ENCODE measurements around the gene SH3BP1. TPM values are rescaled to one million over a fixed set of nuclear protein-coding genes. Genes with fewer than 3 reads are reported as not detected.

SH3BP1 gene
- total RNA-seq, 1 experiment from 2014 or later = 39.4 TPM

- no peak for TF ChIP-seq ZNF512 (CRISPR knock-in tag; IDR thresholded peaks at IDR 0.05; ENCODE audit: borderline replicate concordance)
- no peak for TF ChIP-seq CREB1 (CRISPR knock-in tag; IDR thresholded peaks at IDR 0.05)
- no peak for TF ChIP-seq MYBL2 (CRISPR knock-in tag; IDR thresholded peaks at IDR 0.05)
Observed at GRCh38 chr22:37632174-37633088, 7.0 kb upstream of the SH3BP1 start (continued).

- H3K4me3 Mint-ChIP-seq = no peak overlapping the region
- ATAC-seq (no peak), DNase-seq (ENCODE audit: low spot score) (no peak)
- no peaks in the 10 kb centered on the region for H3K36me3 Mint-ChIP-seq
- TF ChIP-seq PRDM15 (CRISPR knock-in tag; IDR thresholded peaks at IDR 0.05) (no peak), GTF2I (CRISPR knock-in tag; conservative IDR thresholded peaks at IDR 0.05) (no peak)
- peak overlapping the region; percentile 68; the same call in 1 of the 2 replicates for H3K27ac Mint-ChIP-seq
- H3K27me3 Mint-ChIP-seq (ENCODE audit: low read depth) = no peaks in the 10 kb centered on the region
- H3K9me3 Mint-ChIP-seq = no peaks in the 10 kb centered on the region
- peaks cover 15% of the 10 kb centered on the region for H3K4me1 Mint-ChIP-seq
- CTCF ChIA-PET = interaction anchor here (0.8 to 11.4 kb wide), 21 partner anchors 8 to 230 kb away, joined by 3 to 152 read pairs (median 8); partner anchors contain the start of genes GGA1, NOL12 and PDXP
- POLR2A ChIA-PET = interaction anchor here (0.6 to 1.6 kb wide), 4 partner anchors 10 to 1887 kb away, joined by 3 to 6 read pairs (median 4); partner anchors contain the start of genes ATF4, GGA1 and PDXP
Observed at GRCh38 chr22:37633089-37633624, 6.3 kb upstream of the SH3BP1 start.

GRCh38 chr22:37633625-37634416 is 5.6 kb upstream of the SH3BP1 start:
- no peaks in the 10 kb centered on the region for H3K27me3 Mint-ChIP-seq (ENCODE audit: low read depth)
- CTCF ChIA-PET = interaction anchor here (0.5 to 11.4 kb wide), 27 partner anchors 9 to 229 kb away, joined by 3 to 152 read pairs (median 6); partner anchors contain the start of genes GCAT, GGA1, NOL12 and PDXP
- peak; percentile 72 for ATAC-seq
- DNase-seq (ENCODE audit: low spot score) = peak; percentile 68
- H3K4me3 Mint-ChIP-seq = peak overlapping the region; percentile 33
- no peaks in the 10 kb centered on the region for H3K9me3 Mint-ChIP-seq
- H3K27ac Mint-ChIP-seq = peak overlapping the region; percentile 53; the same call in 1 of the 2 replicates
- POLR2A ChIA-PET = interaction anchor here (0.5 to 1.6 kb wide), 4 partner anchors 10 to 116 kb away, joined by 3 to 6 read pairs (median 5); partner anchors contain the start of genes GGA1 and PDXP
- H3K36me3 Mint-ChIP-seq = no peaks in the 10 kb centered on the region
- H3K4me1 Mint-ChIP-seq = peaks cover 21% of the 10 kb centered on the region
- TF ChIP-seq ZNF671 (CRISPR knock-in tag; IDR thresholded peaks at IDR 0.05) (no peak), FOXP4 (CRISPR knock-in tag; IDR thresholded peaks at IDR 0.05) (0 out of 2 replicates have a peak, but pooled peaks have one; percentile 16), ATF6 (CRISPR knock-in tag; IDR thresholded peaks at IDR 0.05) (no peak), ESRRA (CRISPR knock-in tag; IDR thresholded peaks at IDR 0.05; ENCODE audit: borderline replicate concordance) (no peak), ERG (CRISPR knock-in tag; IDR thresholded peaks at IDR 0.05) (no peak; the same call in 1 of the 2 replicates), ATF3 (CRISPR knock-in tag; conservative IDR thresholded peaks at IDR 0.05) (no peak), EMX1 (CRISPR knock-in tag; IDR thresholded peaks at IDR 0.05) (no peak), NFATC4 (CRISPR knock-in tag; IDR thresholded peaks at IDR 0.05) (no peak), NFE2L1 (CRISPR knock-in tag; IDR thresholded peaks at IDR 0.05) (peak; percentile 62; the same call in 1 of the 2 replicates), RELA (CRISPR knock-in tag; IDR thresholded peaks at IDR 0.05; ENCODE audit: borderline replicate concordance) (no peak)

All from WTC11 (cell line).